SK-N-SH (cell line): ENCODE measurements around the gene PYGB.

ENCODE experiments used
- FOSL2 ChIP-seq: IDR thresholded peaks from 2 replicates; pipeline ENCODE4 v1.4.0; 2012; ENCODE audit warnings: low read depth, mild to moderate bottlenecking, moderate library complexity, borderline replicate concordance
- GATA2 ChIP-seq: sonication (generic); formaldehyde crosslinking; IDR thresholded peaks from 2 replicates; pipeline ENCODE4 v1.5.0; 2020; ENCODE audit warnings: mild to moderate bottlenecking, missing genetic modification reagents
- TF ChIP-seq, protein P1 (sequence below): fragments of 200-600 bp; sonication (generic); IDR thresholded peaks from 2 replicates; pipeline ENCODE4 v1.6.1; 2017; ENCODE audit warnings: antibody characterized with exemption, mild to moderate bottlenecking, moderate library complexity

DNA sequence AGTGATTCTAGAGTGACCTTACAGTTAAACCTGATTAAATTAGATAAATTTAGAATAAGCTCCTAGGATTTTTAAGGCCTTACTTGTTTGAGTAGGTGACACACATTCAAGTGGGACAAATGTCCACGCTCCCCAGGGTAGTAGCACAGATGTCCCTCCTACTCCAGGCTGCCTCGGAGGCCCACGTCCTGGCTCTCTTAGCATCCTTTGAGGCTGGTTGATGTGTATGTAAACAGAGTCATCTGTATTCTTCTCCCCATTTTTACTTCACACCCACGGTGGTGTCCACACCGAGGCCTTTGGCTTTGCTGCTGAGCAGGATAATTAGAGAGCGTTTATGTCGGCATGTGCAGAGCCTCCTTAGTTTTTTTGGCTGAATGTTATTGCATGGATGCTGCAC is 36.6 kb upstream of the PYGB start:
- TF ChIP-seq FOSL2 (no peak), GATA2 (CRISPR knock-in tag) (no peak)
- TF ChIP-seq, protein P1, sequence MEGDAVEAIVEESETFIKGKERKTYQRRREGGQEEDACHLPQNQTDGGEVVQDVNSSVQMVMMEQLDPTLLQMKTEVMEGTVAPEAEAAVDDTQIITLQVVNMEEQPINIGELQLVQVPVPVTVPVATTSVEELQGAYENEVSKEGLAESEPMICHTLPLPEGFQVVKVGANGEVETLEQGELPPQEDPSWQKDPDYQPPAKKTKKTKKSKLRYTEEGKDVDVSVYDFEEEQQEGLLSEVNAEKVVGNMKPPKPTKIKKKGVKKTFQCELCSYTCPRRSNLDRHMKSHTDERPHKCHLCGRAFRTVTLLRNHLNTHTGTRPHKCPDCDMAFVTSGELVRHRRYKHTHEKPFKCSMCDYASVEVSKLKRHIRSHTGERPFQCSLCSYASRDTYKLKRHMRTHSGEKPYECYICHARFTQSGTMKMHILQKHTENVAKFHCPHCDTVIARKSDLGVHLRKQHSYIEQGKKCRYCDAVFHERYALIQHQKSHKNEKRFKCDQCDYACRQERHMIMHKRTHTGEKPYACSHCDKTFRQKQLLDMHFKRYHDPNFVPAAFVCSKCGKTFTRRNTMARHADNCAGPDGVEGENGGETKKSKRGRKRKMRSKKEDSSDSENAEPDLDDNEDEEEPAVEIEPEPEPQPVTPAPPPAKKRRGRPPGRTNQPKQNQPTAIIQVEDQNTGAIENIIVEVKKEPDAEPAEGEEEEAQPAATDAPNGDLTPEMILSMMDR, result no peak
